ENCODE measurements around the gene NEK10. TPM values are rescaled to one million over a fixed set of nuclear protein-coding genes. Genes with fewer than 3 reads are reported as not detected.

NEK10 gene
- total and polyA plus RNA-seq, 2 donors (not counting 1 experiment from before 2014, with no cell fraction given) = 0.49 to 0.55 TPM

DNA sequence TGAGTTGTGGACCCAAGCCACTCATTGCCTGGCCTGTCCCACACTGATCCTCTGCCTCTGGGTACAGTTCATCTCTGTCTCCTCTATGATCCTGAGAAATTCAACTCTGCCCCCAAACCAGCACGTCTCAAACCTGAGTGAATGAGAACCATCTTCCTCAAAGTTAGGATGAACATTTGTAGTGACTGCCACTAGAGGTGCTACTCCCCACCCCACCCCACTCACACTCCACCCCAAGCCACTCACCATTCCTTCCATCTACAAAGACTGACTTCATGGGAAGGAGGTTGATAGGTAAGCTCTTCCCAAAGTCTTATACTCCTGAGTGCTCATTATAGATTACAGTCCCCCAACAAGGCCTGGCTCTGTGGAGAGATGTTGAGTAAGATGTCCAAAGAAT, 43.8 kb downstream of the NEK10 start:
- Histone ChIP-seq H3K4me1 (ENCODE audit: control insufficient read depth in 2 of 2, insufficient read depth in 2 of 2, low read length in 2 of 2) (no peaks in the 10 kb centered on the region), H3K9ac (ENCODE audit: low read length) (no peak overlapping the region), H3K9me3 (ENCODE audit: control extremely low read depth in 1 of 3, control insufficient read depth in 2 of 3, insufficient read depth in 1 of 3, low read length in 2 of 3) (no peaks in the 10 kb centered on the region), H3K27me3 (replicated peaks in 1 of 4; ENCODE audit: control extremely low read depth in 1 of 4, control insufficient read depth in 3 of 4, insufficient read depth in 4 of 4, low read length in 3 of 4) (no peaks in the 10 kb centered on the region), H3K27ac (ENCODE audit: low read length in 2 of 2) (no peak overlapping the region), H2AFZ (ENCODE audit: insufficient read depth, low read depth, low read length, poor library complexity, severe bottlenecking) (no peak overlapping the region), H3K36me3 (replicated peaks in 1 of 2; ENCODE audit: control extremely low read depth in 1 of 2, control insufficient read depth in 1 of 2, extremely low read depth in 1 of 2, insufficient read depth in 2 of 2, low read length in 1 of 2) (no peaks in the 10 kb centered on the region), H4K20me1 (ENCODE audit: control insufficient read depth, insufficient read depth, low read length, poor library complexity, severe bottlenecking) (no peaks in the 10 kb centered on the region), H3K4me3 (ENCODE audit: control extremely low read depth in 1 of 5, extremely low read depth in 1 of 5, insufficient read depth in 1 of 5, low read depth in 2 of 5, low read length in 4 of 5) (no peak overlapping the region), H3K4me2 (replicated peaks; ENCODE audit: low read depth, low read length, poor library complexity, severe bottlenecking) (no peak overlapping the region), H3K79me2 (ENCODE audit: control insufficient read depth, insufficient read depth, low read length) (no peaks in the 10 kb centered on the region)
- no peak for ATAC-seq (ENCODE audit: low read depth)
- no peak for TF ChIP-seq EZH2 (IDR thresholded peaks at IDR 0.05; ENCODE audit: borderline replicate concordance, insufficient read depth, low read depth, low read length, poor library complexity, severe bottlenecking)
- TF ChIP-seq, protein P1, sequence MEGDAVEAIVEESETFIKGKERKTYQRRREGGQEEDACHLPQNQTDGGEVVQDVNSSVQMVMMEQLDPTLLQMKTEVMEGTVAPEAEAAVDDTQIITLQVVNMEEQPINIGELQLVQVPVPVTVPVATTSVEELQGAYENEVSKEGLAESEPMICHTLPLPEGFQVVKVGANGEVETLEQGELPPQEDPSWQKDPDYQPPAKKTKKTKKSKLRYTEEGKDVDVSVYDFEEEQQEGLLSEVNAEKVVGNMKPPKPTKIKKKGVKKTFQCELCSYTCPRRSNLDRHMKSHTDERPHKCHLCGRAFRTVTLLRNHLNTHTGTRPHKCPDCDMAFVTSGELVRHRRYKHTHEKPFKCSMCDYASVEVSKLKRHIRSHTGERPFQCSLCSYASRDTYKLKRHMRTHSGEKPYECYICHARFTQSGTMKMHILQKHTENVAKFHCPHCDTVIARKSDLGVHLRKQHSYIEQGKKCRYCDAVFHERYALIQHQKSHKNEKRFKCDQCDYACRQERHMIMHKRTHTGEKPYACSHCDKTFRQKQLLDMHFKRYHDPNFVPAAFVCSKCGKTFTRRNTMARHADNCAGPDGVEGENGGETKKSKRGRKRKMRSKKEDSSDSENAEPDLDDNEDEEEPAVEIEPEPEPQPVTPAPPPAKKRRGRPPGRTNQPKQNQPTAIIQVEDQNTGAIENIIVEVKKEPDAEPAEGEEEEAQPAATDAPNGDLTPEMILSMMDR (IDR thresholded peaks at IDR 0.05) = no peak
- intact Hi-C loops (cut with micrococcal nuclease) = no loop called here
- Mint-ChIP-seq H3K4me1 (no peaks in the 10 kb centered on the region), H3K27ac (no peak overlapping the region), H3K9me3 (ENCODE audit: insufficient read depth) (no peaks in the 10 kb centered on the region), H3K27me3 (no peaks in the 10 kb centered on the region), H3K4me3 (no peak overlapping the region)
- ChIA-PET CTCF (no interaction called here), POLR2A (no interaction called here)
- no CpG with 5 or more reads among the region's 1 CpG for WGBS (ENCODE audit: insufficient coverage)
- no peak for DNase-seq

DNA sequence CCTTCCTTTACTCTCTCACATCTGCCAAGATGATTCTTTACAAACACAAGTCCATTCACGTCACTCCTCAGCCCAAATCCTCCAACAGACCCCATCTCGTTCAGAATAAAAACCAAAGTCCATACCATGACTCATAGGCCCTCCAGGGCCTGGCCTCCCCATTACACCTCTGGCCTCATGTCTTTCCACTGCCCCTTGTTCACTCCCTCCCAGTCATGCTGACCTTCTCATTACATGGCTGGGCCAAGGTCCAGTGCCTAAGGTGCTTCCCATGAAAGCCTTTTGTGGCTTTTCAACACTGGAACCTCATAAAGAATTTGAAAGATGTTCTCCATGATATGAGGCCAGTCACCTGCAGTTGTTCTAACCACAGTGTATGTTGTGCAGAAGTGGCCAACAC, 44.5 kb downstream of the NEK10 start:
- TF ChIP-seq EZH2 (IDR thresholded peaks at IDR 0.05; ENCODE audit: borderline replicate concordance, insufficient read depth, low read depth, low read length, poor library complexity, severe bottlenecking) = no peak
- TF ChIP-seq, protein P1 (IDR thresholded peaks at IDR 0.05) = no peak
- Mint-ChIP-seq H3K4me3 (no peak overlapping the region), H3K27me3 (no peaks in the 10 kb centered on the region), H3K4me1 (no peaks in the 10 kb centered on the region), H3K9me3 (ENCODE audit: insufficient read depth) (no peaks in the 10 kb centered on the region), H3K27ac (no peak overlapping the region)
- no peaks in the 10 kb centered on the region for H3K79me2 ChIP-seq (ENCODE audit: control insufficient read depth, insufficient read depth, low read length)
- 89% methylated on average over 2 of the region's 2 CpGs for WGBS (ENCODE audit: insufficient coverage)
- no peaks in the 10 kb centered on the region for H4K20me1 ChIP-seq (ENCODE audit: control insufficient read depth, insufficient read depth, low read length, poor library complexity, severe bottlenecking)
- intact Hi-C loops (cut with micrococcal nuclease) = no loop called here
- no peak overlapping the region for H3K9ac ChIP-seq (ENCODE audit: low read length)
- CTCF ChIA-PET = no interaction called here
- no peak overlapping the region for H3K4me3 ChIP-seq (ENCODE audit: control extremely low read depth in 1 of 5, extremely low read depth in 1 of 5, insufficient read depth in 1 of 5, low read depth in 2 of 5, low read length in 4 of 5)
- H2AFZ ChIP-seq (ENCODE audit: insufficient read depth, low read depth, low read length, poor library complexity, severe bottlenecking) = no peak overlapping the region
- POLR2A ChIA-PET = no interaction called here
- H3K27ac ChIP-seq (ENCODE audit: low read length in 2 of 2) = no peak overlapping the region
- no peak for ATAC-seq (ENCODE audit: low read depth)
- no peaks in the 10 kb centered on the region for H3K4me1 ChIP-seq (ENCODE audit: control insufficient read depth in 2 of 2, insufficient read depth in 2 of 2, low read length in 2 of 2)
- H3K4me2 ChIP-seq (replicated peaks; ENCODE audit: low read depth, low read length, poor library complexity, severe bottlenecking) = no peak overlapping the region
- DNase-seq = no peak
- no peaks in the 10 kb centered on the region for H3K27me3 ChIP-seq (replicated peaks in 1 of 4; ENCODE audit: control extremely low read depth in 1 of 4, control insufficient read depth in 3 of 4, insufficient read depth in 4 of 4, low read length in 3 of 4)
- no peaks in the 10 kb centered on the region for H3K9me3 ChIP-seq (ENCODE audit: control extremely low read depth in 1 of 3, control insufficient read depth in 2 of 3, insufficient read depth in 1 of 3, low read length in 2 of 3)
- no peaks in the 10 kb centered on the region for H3K36me3 ChIP-seq (replicated peaks in 1 of 2; ENCODE audit: control extremely low read depth in 1 of 2, control insufficient read depth in 1 of 2, extremely low read depth in 1 of 2, insufficient read depth in 2 of 2, low read length in 1 of 2)

All from B cell (primary cell).